Measurements from ENCODE around the gene KANSL1L.

DNA sequence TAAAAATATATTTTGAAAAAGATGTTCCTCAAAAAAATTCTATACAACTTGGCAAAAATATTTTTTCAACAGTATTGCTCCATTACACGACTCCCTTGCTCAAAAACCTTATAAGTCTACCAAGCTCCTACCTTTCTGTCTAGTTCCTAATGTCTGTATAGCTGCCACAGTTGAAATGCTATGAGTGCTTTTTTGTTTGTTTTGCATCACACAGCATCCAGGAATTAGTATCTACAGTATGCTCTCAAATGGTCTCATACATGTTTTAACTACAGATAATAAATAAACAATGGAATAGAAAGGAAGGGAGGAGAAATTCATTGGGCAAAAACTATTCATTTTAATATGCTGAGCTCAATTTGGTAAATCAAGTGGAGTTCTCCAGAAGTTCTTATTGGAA lies 36.7 kb upstream of the KANSL1L start:
- no peak for TF ChIP-seq EZH2 (IDR thresholded peaks at IDR 0.05; ENCODE audit: borderline replicate concordance, low read length)
- no peak for TF ChIP-seq CTCF (IDR thresholded peaks at IDR 0.05; ENCODE audit: low read length)

All from OCI-LY1 (cell line).